ENCODE data around the gene SCAMP4. TPM values are rescaled to one million over a fixed set of nuclear protein-coding genes. Genes with fewer than 3 reads are reported as not detected.

Gene SCAMP4
- total RNA-seq, 1 experiment from 2014 or later = 69.0 TPM

GRCh38 chr19:1912760-1913505 lies 7.7 kb downstream of the SCAMP4 start:
- no peak overlapping the region for H2AFZ ChIP-seq (ENCODE audit: low read length)
- H4K5ac ChIP-seq (ENCODE audit: insufficient read length, low read depth, low read length) = no peak overlapping the region
- H4K20me1 ChIP-seq (ENCODE audit: control insufficient read depth, insufficient read depth, insufficient read length) = no peaks in the 10 kb centered on the region
- no peak overlapping the region for H3K4me3 Mint-ChIP-seq
- no peak overlapping the region for H3K23ac ChIP-seq (ENCODE audit: insufficient read length, low read depth, low read length)
- no peak overlapping the region for H2AK5ac ChIP-seq (ENCODE audit: insufficient read length, low read length)
- no peaks in the 10 kb centered on the region for H3K27me3 Mint-ChIP-seq (ENCODE audit: low read depth)
- H3K4ac ChIP-seq (ENCODE audit: low read depth, low read length) = no peak overlapping the region
- H3K27ac ChIP-seq (ENCODE audit: insufficient read length, low read depth, low read length) = no peak overlapping the region
- H3K9ac ChIP-seq (ENCODE audit: extremely low read depth, insufficient read length, low read length) = no peak overlapping the region
- H3K23me2 ChIP-seq (ENCODE audit: insufficient read length, low read depth, low read length, poor library complexity, severe bottlenecking) = no peaks in the 10 kb centered on the region
- H3K56ac ChIP-seq (ENCODE audit: insufficient read length, low read depth, low read length) = no peak overlapping the region
- no peak overlapping the region for H3K18ac ChIP-seq (ENCODE audit: insufficient read length, low read depth, low read length)
- peak overlapping the region in 2 of 3 experiments; percentile 23 to 55; a peak in 2 of 7 replicates for H3K27ac Mint-ChIP-seq
- H2BK5ac ChIP-seq (ENCODE audit: insufficient read length, low read length) = no peak overlapping the region
- H3K14ac ChIP-seq (ENCODE audit: insufficient read depth, low read length) = no peak overlapping the region; the same call in 1 of the 2 replicates
- H3K36me3 Mint-ChIP-seq (ENCODE audit: insufficient read depth in 1 of 3, low read depth in 3 of 3) = peaks cover 6 to 24% (median 21%) of the 10 kb centered on the region in 3 experiments
- no peak overlapping the region for H2BK20ac ChIP-seq (ENCODE audit: low read depth, low read length, poor library complexity, severe bottlenecking)
- no peak overlapping the region for H3K4me2 ChIP-seq (ENCODE audit: insufficient read depth, insufficient read length, low read length)
- H3T11ph ChIP-seq (ENCODE audit: low read length) = no peak overlapping the region
- no peaks in the 10 kb centered on the region for H3K9me3 ChIP-seq (ENCODE audit: control insufficient read depth, low read depth, low read length)
- H3K4me1 Mint-ChIP-seq = no peaks in the 10 kb centered on the region
- no peaks in the 10 kb centered on the region for H3K4me1 ChIP-seq (ENCODE audit: insufficient read depth, low read length)
- no peak overlapping the region for H2BK12ac ChIP-seq (ENCODE audit: insufficient read length, low read depth, low read length)
- H3K27me3 ChIP-seq (ENCODE audit: insufficient read depth, low read length) = no peaks in the 10 kb centered on the region
- no peaks in the 10 kb centered on the region for H3K9me3 Mint-ChIP-seq
- no peak overlapping the region for H4K91ac ChIP-seq (ENCODE audit: insufficient read length, low read depth, low read length)
- no peak for DNase-seq
- no CpG with 5 or more reads among the region's 77 CpGs for WGBS (ENCODE audit: extremely low coverage, insufficient read length, low lambda C conversion rate)
- no peak overlapping the region for H2BK15ac ChIP-seq (ENCODE audit: low read depth, low read length)
- H3K79me2 ChIP-seq (ENCODE audit: insufficient read depth, low read length) = peaks cover 11% of the 10 kb centered on the region; the same call in 1 of the 2 replicates
- TF ChIP-seq, protein P1, sequence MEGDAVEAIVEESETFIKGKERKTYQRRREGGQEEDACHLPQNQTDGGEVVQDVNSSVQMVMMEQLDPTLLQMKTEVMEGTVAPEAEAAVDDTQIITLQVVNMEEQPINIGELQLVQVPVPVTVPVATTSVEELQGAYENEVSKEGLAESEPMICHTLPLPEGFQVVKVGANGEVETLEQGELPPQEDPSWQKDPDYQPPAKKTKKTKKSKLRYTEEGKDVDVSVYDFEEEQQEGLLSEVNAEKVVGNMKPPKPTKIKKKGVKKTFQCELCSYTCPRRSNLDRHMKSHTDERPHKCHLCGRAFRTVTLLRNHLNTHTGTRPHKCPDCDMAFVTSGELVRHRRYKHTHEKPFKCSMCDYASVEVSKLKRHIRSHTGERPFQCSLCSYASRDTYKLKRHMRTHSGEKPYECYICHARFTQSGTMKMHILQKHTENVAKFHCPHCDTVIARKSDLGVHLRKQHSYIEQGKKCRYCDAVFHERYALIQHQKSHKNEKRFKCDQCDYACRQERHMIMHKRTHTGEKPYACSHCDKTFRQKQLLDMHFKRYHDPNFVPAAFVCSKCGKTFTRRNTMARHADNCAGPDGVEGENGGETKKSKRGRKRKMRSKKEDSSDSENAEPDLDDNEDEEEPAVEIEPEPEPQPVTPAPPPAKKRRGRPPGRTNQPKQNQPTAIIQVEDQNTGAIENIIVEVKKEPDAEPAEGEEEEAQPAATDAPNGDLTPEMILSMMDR (conservative IDR thresholded peaks at IDR 0.05) = no peak
- H3K79me1 ChIP-seq (ENCODE audit: insufficient read depth, low read depth, low read length, poor library complexity, severe bottlenecking) = peaks cover 4% of the 10 kb centered on the region
- H4K8ac ChIP-seq (replicated peaks; ENCODE audit: insufficient read length, low read depth, low read length) = no peak overlapping the region
- H2BK120ac ChIP-seq (ENCODE audit: low read depth, low read length, poor library complexity, severe bottlenecking) = no peak overlapping the region

All from H9 (cell line).